ENCODE data around the gene TSPAN17. TPM values are rescaled to one million over a fixed set of nuclear protein-coding genes. Genes with fewer than 3 reads are reported as not detected.

Gene TSPAN17
- polyA plus RNA-seq, 2 of the 4 experiments (the other 2 are of a cell fraction): 35.6 to 47.4 TPM

GRCh38 chr5:176678584-176678983 lies 31.3 kb downstream of the TSPAN17 start:
- ChIA-PET POLR2A (no interaction called here), CTCF (interaction anchor here (0.8 kb wide), 2 partner anchors 10 to 21 kb away, joined by 3 to 4 read pairs; no protein-coding TSS in a partner anchor)
- WGBS (ENCODE audit: missing lambda C conversion rate): 86% methylated on average over 5 of the region's 5 CpGs

GRCh38 chr5:176679365-176680225 lies 32.3 kb downstream of the TSPAN17 start:
- TF ChIP-seq HOXB5 (CRISPR knock-in tag; IDR thresholded peaks at IDR 0.05): no peak
- TF ChIP-seq USF2 (IDR thresholded peaks at IDR 0.05): no peak
- TF ChIP-seq HOXA7 (CRISPR knock-in tag; IDR thresholded peaks at IDR 0.05): no peak
- no peak for TF ChIP-seq FOSL2 (IDR thresholded peaks at IDR 0.05)
- TF ChIP-seq FOSL2 (CRISPR knock-in tag; IDR thresholded peaks at IDR 0.05): no peak
- TF ChIP-seq RCOR1 (IDR thresholded peaks at IDR 0.05; ENCODE audit: low read depth, low read length): no peak
- no peak for TF ChIP-seq BCL3 (IDR thresholded peaks at IDR 0.05)
- no peak for TF ChIP-seq FOSB (CRISPR knock-in tag; IDR thresholded peaks at IDR 0.05)
- TF ChIP-seq NR3C1 (IDR thresholded peaks at IDR 0.05): no peak
- no peak for TF ChIP-seq KDM5A (IDR thresholded peaks at IDR 0.05)
- TF ChIP-seq POLR2AphosphoS2 (conservative IDR thresholded peaks at IDR 0.05; ENCODE audit: low read length): no peak
- no peak for TF ChIP-seq MAFK (IDR thresholded peaks at IDR 0.05; ENCODE audit: partially characterized antibody)
- no peak for TF ChIP-seq HOXB13 (CRISPR knock-in tag; IDR thresholded peaks at IDR 0.05; ENCODE audit: low read depth)
- no peak for TF ChIP-seq JUNB (IDR thresholded peaks at IDR 0.05)
- no peak for TF ChIP-seq ATOH8 (CRISPR knock-in tag; IDR thresholded peaks at IDR 0.05; ENCODE audit: low read depth)
- TF ChIP-seq KDM1A (IDR thresholded peaks at IDR 0.05; ENCODE audit: low read depth): no peak
- no peak for DNase-seq (ENCODE audit: low read depth in 1 of 2, low spot score in 1 of 2)
- H3K4me3 ChIP-seq: no peak overlapping the region
- peaks cover 17% of the 10 kb centered on the region for H3K4me1 ChIP-seq
- POLR2A ChIA-PET: no interaction called here
- FAIRE-seq: no peak
- H3K27ac ChIP-seq: no peak overlapping the region
- 0 out of 3 replicates have a peak, but pooled peaks cover under 1% of the 10 kb centered on the region for H3K9me3 ChIP-seq
- CTCF ChIA-PET: interaction anchor here (2.8 to 6.4 kb wide), 2 partner anchors 20 kb away, joined by 8 to 53 read pairs; no protein-coding TSS in a partner anchor
- 75% methylated on average over 25 of the region's 31 CpGs for WGBS (ENCODE audit: missing lambda C conversion rate)
- no peak for ATAC-seq
- no peak overlapping the region for H3K4me2 ChIP-seq

More at GRCh38 chr5:176678584-176678983, 31.3 kb downstream of the TSPAN17 start:
- no peak for ATAC-seq
- Histone ChIP-seq H3K27ac (no peak overlapping the region), H3K4me1 (peaks cover 17% of the 10 kb centered on the region), H3K9me3 (no peaks in the 10 kb centered on the region), H3K4me3 (no peak overlapping the region), H3K4me2 (no peak overlapping the region)
- TF ChIP-seq BCL3 (IDR thresholded peaks at IDR 0.05) (no peak), MAX (IDR thresholded peaks at IDR 0.05) (no peak), USF2 (IDR thresholded peaks at IDR 0.05) (no peak), MAZ (IDR thresholded peaks at IDR 0.05; ENCODE audit: borderline replicate concordance, low read depth, low read length) (no peak), SMC3 (IDR thresholded peaks at IDR 0.05) (no peak), E2F6 (IDR thresholded peaks at IDR 0.05; ENCODE audit: borderline replicate concordance, low read depth) (no peak), FOXS1 (CRISPR knock-in tag; IDR thresholded peaks at IDR 0.05) (no peak), PHF8 (IDR thresholded peaks at IDR 0.05; ENCODE audit: borderline replicate concordance, low read depth) (no peak), CBX8 (IDR thresholded peaks at IDR 0.05) (no peak)
- DNase-seq (ENCODE audit: low read depth in 1 of 2, low spot score in 1 of 2): no peak
- no peak for FAIRE-seq
